HCT116 (cell line): ENCODE measurements around the gene GFPT1.

Experiments used
- EZH2 ChIP-seq: fragments of 200-600 bp; sonication (generic); IDR thresholded peaks from 2 replicates; pipeline ENCODE4 v1.6.1; 2017; ENCODE audit warnings: antibody characterized with exemption, mixed run types
- FOSL1 ChIP-seq: IDR thresholded peaks from 2 replicates; pipeline ENCODE4 v1.6.1; 2012; ENCODE audit warnings: low read depth
- JUND ChIP-seq: IDR thresholded peaks from 2 replicates; pipeline ENCODE4 v1.6.1; 2012
- POLR2A ChIP-seq: IDR thresholded peaks from 2 replicates; pipeline ENCODE4 v1.7.0; 2011; ENCODE audit warnings: borderline replicate concordance; ENCODE audit not compliant: insufficient read depth, insufficient read length; ENCODE audit errors: extremely low read depth
- POLR2AphosphoS5 ChIP-seq: IDR thresholded peaks from 2 replicates; pipeline ENCODE4 v1.6.1; 2011; ENCODE audit warnings: mild to moderate bottlenecking, low read depth, low read length, moderate library complexity
- TF ChIP-seq, protein P1 (sequence below): IDR thresholded peaks from 2 replicates; pipeline ENCODE4 v1.6.1; 2012; ENCODE audit warnings: low read depth
- TF ChIP-seq, protein P2 (sequence below): IDR thresholded peaks from 2 replicates; pipeline ENCODE4 v1.6.1; 2012
- TF ChIP-seq, protein P3 (sequence below), 3 experiments: fragments of 200-600 bp in 1 of 3; sonication (generic) in 1 of 3; IDR thresholded peaks in 2 of 3; conservative IDR thresholded peaks in 1 of 3; 2 replicates each; pipeline ENCODE4 v1.5.1; 2012 to 2017; ENCODE audit warnings: low read depth in 2 of 3, low read length in 2 of 3, antibody characterized with exemption in 1 of 3, borderline replicate concordance in 1 of 3, control low read depth in 1 of 3, mild to moderate bottlenecking in 1 of 3, mixed read lengths in 1 of 3, mixed run types in 1 of 3, moderate library complexity in 1 of 3; ENCODE audit not compliant: insufficient read depth in 1 of 3

DNA sequence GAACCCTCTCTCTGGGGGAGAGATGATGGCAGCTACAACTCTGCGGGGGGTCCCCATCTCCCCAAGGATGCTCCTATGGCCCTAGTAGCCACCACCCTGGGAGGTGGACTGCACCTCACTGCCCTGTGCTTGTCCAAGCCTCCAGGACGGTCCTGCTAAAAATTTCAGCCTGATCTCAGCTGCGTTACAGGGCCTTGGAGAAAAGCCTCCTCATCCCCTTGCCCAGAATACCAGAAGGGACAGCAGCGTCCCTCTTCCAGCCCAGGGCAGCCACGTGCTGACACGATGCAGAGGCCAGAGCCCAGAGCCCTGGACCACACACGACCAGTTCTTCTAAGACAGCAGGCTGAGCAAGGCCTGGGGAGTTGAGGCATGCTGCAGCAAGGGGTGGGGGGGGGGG, 81.9 kb downstream of the GFPT1 start:
- no peak for TF ChIP-seq EZH2
- no peak for TF ChIP-seq POLR2AphosphoS5
- TF ChIP-seq, protein P1, sequence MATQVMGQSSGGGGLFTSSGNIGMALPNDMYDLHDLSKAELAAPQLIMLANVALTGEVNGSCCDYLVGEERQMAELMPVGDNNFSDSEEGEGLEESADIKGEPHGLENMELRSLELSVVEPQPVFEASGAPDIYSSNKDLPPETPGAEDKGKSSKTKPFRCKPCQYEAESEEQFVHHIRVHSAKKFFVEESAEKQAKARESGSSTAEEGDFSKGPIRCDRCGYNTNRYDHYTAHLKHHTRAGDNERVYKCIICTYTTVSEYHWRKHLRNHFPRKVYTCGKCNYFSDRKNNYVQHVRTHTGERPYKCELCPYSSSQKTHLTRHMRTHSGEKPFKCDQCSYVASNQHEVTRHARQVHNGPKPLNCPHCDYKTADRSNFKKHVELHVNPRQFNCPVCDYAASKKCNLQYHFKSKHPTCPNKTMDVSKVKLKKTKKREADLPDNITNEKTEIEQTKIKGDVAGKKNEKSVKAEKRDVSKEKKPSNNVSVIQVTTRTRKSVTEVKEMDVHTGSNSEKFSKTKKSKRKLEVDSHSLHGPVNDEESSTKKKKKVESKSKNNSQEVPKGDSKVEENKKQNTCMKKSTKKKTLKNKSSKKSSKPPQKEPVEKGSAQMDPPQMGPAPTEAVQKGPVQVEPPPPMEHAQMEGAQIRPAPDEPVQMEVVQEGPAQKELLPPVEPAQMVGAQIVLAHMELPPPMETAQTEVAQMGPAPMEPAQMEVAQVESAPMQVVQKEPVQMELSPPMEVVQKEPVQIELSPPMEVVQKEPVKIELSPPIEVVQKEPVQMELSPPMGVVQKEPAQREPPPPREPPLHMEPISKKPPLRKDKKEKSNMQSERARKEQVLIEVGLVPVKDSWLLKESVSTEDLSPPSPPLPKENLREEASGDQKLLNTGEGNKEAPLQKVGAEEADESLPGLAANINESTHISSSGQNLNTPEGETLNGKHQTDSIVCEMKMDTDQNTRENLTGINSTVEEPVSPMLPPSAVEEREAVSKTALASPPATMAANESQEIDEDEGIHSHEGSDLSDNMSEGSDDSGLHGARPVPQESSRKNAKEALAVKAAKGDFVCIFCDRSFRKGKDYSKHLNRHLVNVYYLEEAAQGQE: no peak
- TF ChIP-seq POLR2A: no peak
- TF ChIP-seq, protein P2, sequence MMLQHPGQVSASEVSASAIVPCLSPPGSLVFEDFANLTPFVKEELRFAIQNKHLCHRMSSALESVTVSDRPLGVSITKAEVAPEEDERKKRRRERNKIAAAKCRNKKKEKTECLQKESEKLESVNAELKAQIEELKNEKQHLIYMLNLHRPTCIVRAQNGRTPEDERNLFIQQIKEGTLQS: no peak
- TF ChIP-seq JUND: no peak
- TF ChIP-seq, protein P3, sequence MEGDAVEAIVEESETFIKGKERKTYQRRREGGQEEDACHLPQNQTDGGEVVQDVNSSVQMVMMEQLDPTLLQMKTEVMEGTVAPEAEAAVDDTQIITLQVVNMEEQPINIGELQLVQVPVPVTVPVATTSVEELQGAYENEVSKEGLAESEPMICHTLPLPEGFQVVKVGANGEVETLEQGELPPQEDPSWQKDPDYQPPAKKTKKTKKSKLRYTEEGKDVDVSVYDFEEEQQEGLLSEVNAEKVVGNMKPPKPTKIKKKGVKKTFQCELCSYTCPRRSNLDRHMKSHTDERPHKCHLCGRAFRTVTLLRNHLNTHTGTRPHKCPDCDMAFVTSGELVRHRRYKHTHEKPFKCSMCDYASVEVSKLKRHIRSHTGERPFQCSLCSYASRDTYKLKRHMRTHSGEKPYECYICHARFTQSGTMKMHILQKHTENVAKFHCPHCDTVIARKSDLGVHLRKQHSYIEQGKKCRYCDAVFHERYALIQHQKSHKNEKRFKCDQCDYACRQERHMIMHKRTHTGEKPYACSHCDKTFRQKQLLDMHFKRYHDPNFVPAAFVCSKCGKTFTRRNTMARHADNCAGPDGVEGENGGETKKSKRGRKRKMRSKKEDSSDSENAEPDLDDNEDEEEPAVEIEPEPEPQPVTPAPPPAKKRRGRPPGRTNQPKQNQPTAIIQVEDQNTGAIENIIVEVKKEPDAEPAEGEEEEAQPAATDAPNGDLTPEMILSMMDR (IDR thresholded peaks at IDR 0.05 in 2 of 3, conservative IDR thresholded peaks at IDR 0.05 in 1 of 3; ENCODE audit: borderline replicate concordance in 1 of 3, insufficient read depth in 1 of 3, low read depth in 2 of 3, low read length in 2 of 3): no peak
- no peak for TF ChIP-seq FOSL1
